Cardiac fibroblast (primary cell): ENCODE results near the gene CEACAM5.
"Not testable (repeated sequence)": the region's sequence is repeated elsewhere in the genome, so short reads cannot be mapped to it uniquely, and the experiment has no call there.

Experiments
- DNase-seq, 2 donors: peaks; one replicate each; pipeline versions ENCODE4 v3.0.0 to v3.0.0-alpha.2; 2010; ENCODE audit warnings: low read depth in 2 of 2
- H3K4me3 ChIP-seq, 2 donors: replicated peaks in 1 of 2; 1 replicate in 1 of 2; 2 replicates in 1 of 2; pipeline ENCODE4 v1.5.1; 2011; ENCODE audit warnings: low read depth in 2 of 2, low read length in 2 of 2, mild to moderate bottlenecking in 2 of 2, moderate library complexity in 1 of 2
- TF ChIP-seq, protein P1 (sequence below): IDR thresholded peaks from one replicate; pipeline ENCODE4 v1.5.1; 2011; ENCODE audit warnings: low read depth, mild to moderate bottlenecking, low read length, inconsistent platforms

The CEACAM5 gene

GRCh38 chr19:41753159-41753558 lies 44.7 kb downstream of the CEACAM5 start:
- H3K4me3 ChIP-seq: no peak overlapping the region
- peak; percentile 18 to 43 for DNase-seq
- TF ChIP-seq, protein P1, sequence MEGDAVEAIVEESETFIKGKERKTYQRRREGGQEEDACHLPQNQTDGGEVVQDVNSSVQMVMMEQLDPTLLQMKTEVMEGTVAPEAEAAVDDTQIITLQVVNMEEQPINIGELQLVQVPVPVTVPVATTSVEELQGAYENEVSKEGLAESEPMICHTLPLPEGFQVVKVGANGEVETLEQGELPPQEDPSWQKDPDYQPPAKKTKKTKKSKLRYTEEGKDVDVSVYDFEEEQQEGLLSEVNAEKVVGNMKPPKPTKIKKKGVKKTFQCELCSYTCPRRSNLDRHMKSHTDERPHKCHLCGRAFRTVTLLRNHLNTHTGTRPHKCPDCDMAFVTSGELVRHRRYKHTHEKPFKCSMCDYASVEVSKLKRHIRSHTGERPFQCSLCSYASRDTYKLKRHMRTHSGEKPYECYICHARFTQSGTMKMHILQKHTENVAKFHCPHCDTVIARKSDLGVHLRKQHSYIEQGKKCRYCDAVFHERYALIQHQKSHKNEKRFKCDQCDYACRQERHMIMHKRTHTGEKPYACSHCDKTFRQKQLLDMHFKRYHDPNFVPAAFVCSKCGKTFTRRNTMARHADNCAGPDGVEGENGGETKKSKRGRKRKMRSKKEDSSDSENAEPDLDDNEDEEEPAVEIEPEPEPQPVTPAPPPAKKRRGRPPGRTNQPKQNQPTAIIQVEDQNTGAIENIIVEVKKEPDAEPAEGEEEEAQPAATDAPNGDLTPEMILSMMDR: peak; percentile 80

GRCh38 chr19:41753936-41754529 lies 45.6 kb downstream of the CEACAM5 start:
- TF ChIP-seq, protein P1: peak; percentile 68
- DNase-seq: peak; percentile 28 to 48

DNA sequence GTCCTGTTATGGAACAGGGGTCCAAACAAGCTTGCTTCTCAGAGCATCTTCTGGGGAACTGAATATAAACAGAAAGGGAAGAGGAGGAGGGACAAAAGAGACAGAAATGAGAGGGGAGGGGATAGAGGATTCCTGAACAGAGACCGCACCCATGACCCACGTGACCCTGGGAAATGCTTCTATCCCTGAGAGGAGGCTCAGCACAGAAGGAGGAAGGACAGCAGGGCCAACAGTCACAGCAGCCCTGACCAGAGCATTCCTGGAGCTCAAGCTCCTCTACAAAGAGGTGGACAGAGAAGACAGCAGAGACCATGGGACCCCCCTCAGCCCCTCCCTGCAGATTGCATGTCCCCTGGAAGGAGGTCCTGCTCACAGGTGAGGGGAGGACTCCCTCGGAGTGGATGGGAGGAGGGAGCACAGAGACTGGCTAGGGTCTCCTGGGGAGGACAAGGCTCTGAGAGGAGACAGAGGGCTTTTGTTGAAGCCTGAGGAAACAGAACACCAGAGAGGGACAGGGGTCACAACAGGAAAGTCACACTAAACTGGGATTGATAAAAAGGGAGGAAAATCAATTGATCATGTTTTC lies 47.0 kb downstream of the CEACAM5 start, which contains the start of gene CEACAM6:
TSS of gene CEACAM6 (plus strand) at position 203 of the 586 bp plus-strand sequence. CDS start at position 312, 109 bp downstream.
- no peak within 1 kb of the TSS for H3K4me3 ChIP-seq
- no peak for DNase-seq
- TF ChIP-seq, protein P1: no peak

More at GRCh38 chr19:41753936-41754529, 45.6 kb downstream of the CEACAM5 start:
- no peak overlapping the region for H3K4me3 ChIP-seq

GRCh38 chr19:41758846-41759245 lies 50.4 kb downstream of the CEACAM5 start:
- H3K4me3 ChIP-seq: no peak overlapping the region
- TF ChIP-seq, protein P1: no peak
- no peak for DNase-seq

DNA sequence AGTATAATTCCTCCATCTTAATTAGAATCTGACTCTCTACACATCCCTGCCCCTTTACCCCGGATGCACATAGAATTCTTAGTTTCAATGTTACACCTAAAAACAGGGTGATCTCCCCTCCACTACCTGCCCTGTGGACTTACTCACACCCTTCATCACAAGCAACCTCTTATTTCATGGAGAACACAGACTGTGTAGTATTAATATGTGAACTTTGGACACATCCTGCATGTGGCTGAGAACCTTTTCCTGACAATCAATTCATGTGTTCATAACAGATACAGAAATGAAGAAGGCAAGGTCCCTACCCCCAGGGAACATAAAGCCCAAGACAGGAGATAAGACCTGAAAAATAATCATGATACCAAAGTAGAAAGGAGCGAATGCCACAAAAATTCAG lies 58.7 kb downstream of the CEACAM5 start:
- no peak for DNase-seq

GRCh38 chr19:41768105-41768504 lies 59.7 kb downstream of the CEACAM5 start:
- not testable (repeated sequence) for DNase-seq, H3K4me3 ChIP-seq

More for the DNA sequence above, 58.7 kb downstream of the CEACAM5 start:
- TF ChIP-seq, protein P1: no peak
- H3K4me3 ChIP-seq: no peak overlapping the region

- DNase-seq: no peak
- TF ChIP-seq, protein P1: no peak
- H3K4me3 ChIP-seq: no peak overlapping the region
Measured at GRCh38 chr19:41769608-41770007, 61.2 kb downstream of the CEACAM5 start.
